Astrocyte of the cerebellum (primary cell): ENCODE results near the gene TNFRSF11A.

Source experiments
- DNase-seq: peaks from one replicate; pipeline ENCODE4 v3.0.0-alpha.2; 2011; ENCODE audit warnings: low read depth
- H3K4me3 ChIP-seq: 2 replicates; pipeline ENCODE4 v1.5.1; 2011; ENCODE audit warnings: mild to moderate bottlenecking, low read depth, low read length, moderate library complexity
- CTCF ChIP-seq: IDR thresholded peaks from 2 replicates; pipeline ENCODE4 v1.5.1; 2012; ENCODE audit warnings: low read length, low read depth, moderate library complexity, mild to moderate bottlenecking; ENCODE audit errors: missing control alignments
- in situ Hi-C: cut with HindIII; loops from 2 replicates; pipeline ENCODE4 v1.10.0; 2017; ENCODE audit warnings: low sequenced_read_pairs

TNFRSF11A gene

GRCh38 chr18:62407660-62408059 is 82.5 kb downstream of the TNFRSF11A start:
- no peak overlapping the region for H3K4me3 ChIP-seq
- TF ChIP-seq CTCF: no peak
- no peak for DNase-seq
- in situ Hi-C loops: no loop called here

- no peak for DNase-seq
- no peak for TF ChIP-seq CTCF
- no peak overlapping the region for H3K4me3 ChIP-seq
- in situ Hi-C loops: loop anchor here (5.0 kb wide), 1 partner anchor 87 kb away; no protein-coding TSS in a partner anchor
Observed at GRCh38 chr18:62409821-62410220, 84.7 kb downstream of the TNFRSF11A start.

GRCh38 chr18:62412231-62412979 is 87.3 kb downstream of the TNFRSF11A start:
- DNase-seq: no peak
- in situ Hi-C loops: loop anchor here (5.0 kb wide), 1 partner anchor 85 kb away; no protein-coding TSS in a partner anchor
- no peak overlapping the region for H3K4me3 ChIP-seq
- no peak for TF ChIP-seq CTCF

GRCh38 chr18:62413206-62413605 is 88.1 kb downstream of the TNFRSF11A start:
- in situ Hi-C loops: loop anchor here (5.0 kb wide), 1 partner anchor 84 kb away; no protein-coding TSS in a partner anchor
- TF ChIP-seq CTCF: no peak
- no peak for DNase-seq
- no peak overlapping the region for H3K4me3 ChIP-seq

- no peak overlapping the region for H3K4me3 ChIP-seq
- no peak for DNase-seq
- in situ Hi-C loops: no loop called here
- no peak for TF ChIP-seq CTCF
Observed at GRCh38 chr18:62418258-62418657, 93.1 kb downstream of the TNFRSF11A start.

- no peak for TF ChIP-seq CTCF
- no peak for DNase-seq
- H3K4me3 ChIP-seq: no peak overlapping the region
- in situ Hi-C loops: no loop called here
Observed at GRCh38 chr18:62420151-62420512, 95.0 kb downstream of the TNFRSF11A start.
